Measurements from ENCODE around the gene CD7. TPM values are rescaled to one million over a fixed set of nuclear protein-coding genes. Genes with fewer than 3 reads are reported as not detected.

The CD7 gene
- polyA plus RNA-seq, 3 donors, result 0.38 to 3.6 (median 0.42) TPM

GRCh38 chr17:82315703-82316358 is 1.6 kb downstream of the CD7 start:
- Mint-ChIP-seq H3K4me1 (peaks cover 23% of the 10 kb centered on the region), H3K36me3 (no peaks in the 10 kb centered on the region), H3K27ac (peak overlapping the region in 1 of 7 donors; percentile 66), H3K9me3 (peaks cover 0 to 5% (median 3%) of the 10 kb centered on the region in 7 donors), H3K4me3 (peak overlapping the region; percentile 58 to 88), H3K27me3 (ENCODE audit: low read depth in 3 of 3) (peaks cover 17 to 41% (median 36%) of the 10 kb centered on the region in 3 donors)
- Histone ChIP-seq H3K79me2 (ENCODE audit: insufficient read depth, low read length) (no peaks in the 10 kb centered on the region), H3K4me1 (ENCODE audit: control insufficient read depth in 1 of 2, insufficient read depth in 2 of 2, low read length in 2 of 2) (peaks cover 23 to 28% of the 10 kb centered on the region in 2 donors), H3K9me3 (replicated peaks in 1 of 2; ENCODE audit: control insufficient read depth in 1 of 2, insufficient read depth in 1 of 2, low read length in 2 of 2) (peaks cover 0 to 15% of the 10 kb centered on the region in 2 donors), H3K27ac (ENCODE audit: low read depth in 1 of 2, low read length in 2 of 2) (no peak overlapping the region), H3K4me3 (replicated peaks in 1 of 3; ENCODE audit: low read depth in 2 of 3, low read length in 3 of 3) (peak overlapping the region in 1 of 3 experiments; percentile 56), H2AFZ (ENCODE audit: insufficient read depth, low read depth, low read length, poor library complexity, severe bottlenecking) (no peak overlapping the region), H4K20me1 (ENCODE audit: insufficient read depth, low read length) (peaks cover 33% of the 10 kb centered on the region), H3K9ac (ENCODE audit: insufficient read depth, low read length, poor library complexity, severe bottlenecking) (peak overlapping the region; percentile 8), H3K27me3 (ENCODE audit: control insufficient read depth in 2 of 2, insufficient read depth in 2 of 2, low read length in 2 of 2) (peaks cover 0 to 20% of the 10 kb centered on the region in 2 donors), H3K4me2 (replicated peaks; ENCODE audit: extremely low read depth, low read length, poor library complexity, severe bottlenecking) (peak overlapping the region; percentile 62), H3K36me3 (replicated peaks in 1 of 2; ENCODE audit: control insufficient read depth in 1 of 2, insufficient read depth in 2 of 2, low read length in 2 of 2) (no peaks in the 10 kb centered on the region)
- DNase-seq, result peak in 1 of 3 donors; percentile 38
- 10% methylated on average over 24 of the region's 36 CpGs for WGBS (ENCODE audit: insufficient coverage)
- intact Hi-C loops (cut with micrococcal nuclease), result no loop called here
- no peak for TF ChIP-seq CTCF (IDR thresholded peaks at IDR 0.05)

GRCh38 chr17:82314727-82315605 is 2.4 kb downstream of the CD7 start:
- Histone ChIP-seq H4K20me1 (ENCODE audit: insufficient read depth, low read length) (peaks cover 24% of the 10 kb centered on the region), H3K4me2 (replicated peaks; ENCODE audit: extremely low read depth, low read length, poor library complexity, severe bottlenecking) (peak overlapping the region; percentile 62), H3K79me2 (ENCODE audit: insufficient read depth, low read length) (no peaks in the 10 kb centered on the region), H3K9me3 (replicated peaks in 1 of 2; ENCODE audit: control insufficient read depth in 1 of 2, insufficient read depth in 1 of 2, low read length in 2 of 2) (peaks cover 0 to 15% of the 10 kb centered on the region in 2 donors), H3K9ac (ENCODE audit: insufficient read depth, low read length, poor library complexity, severe bottlenecking) (peak overlapping the region; percentile 29), H3K27me3 (ENCODE audit: control insufficient read depth in 2 of 2, insufficient read depth in 2 of 2, low read length in 2 of 2) (peaks cover 0 to 20% of the 10 kb centered on the region in 2 donors), H3K4me3 (replicated peaks in 1 of 3; ENCODE audit: low read depth in 2 of 3, low read length in 3 of 3) (peak overlapping the region in 1 of 3 experiments; percentile 56), H3K4me1 (ENCODE audit: control insufficient read depth in 1 of 2, insufficient read depth in 2 of 2, low read length in 2 of 2) (peaks cover 23 to 28% of the 10 kb centered on the region in 2 donors), H3K27ac (ENCODE audit: low read depth in 1 of 2, low read length in 2 of 2) (no peak overlapping the region), H2AFZ (ENCODE audit: insufficient read depth, low read depth, low read length, poor library complexity, severe bottlenecking) (peak overlapping the region; percentile 37), H3K36me3 (replicated peaks in 1 of 2; ENCODE audit: control insufficient read depth in 1 of 2, insufficient read depth in 2 of 2, low read length in 2 of 2) (no peaks in the 10 kb centered on the region)
- H3K36me3 Mint-ChIP-seq, result no peaks in the 10 kb centered on the region
- WGBS (ENCODE audit: insufficient coverage), result 35% methylated on average over 26 of the region's 32 CpGs
- peak; percentile 30 to 48 (median 45) for DNase-seq
- no peak for TF ChIP-seq CTCF (IDR thresholded peaks at IDR 0.05)
- intact Hi-C loops (cut with micrococcal nuclease), result no loop called here
- H3K9me3 Mint-ChIP-seq, result peaks cover 0 to 5% (median under 1%) of the 10 kb centered on the region in 7 donors
- H3K4me1 Mint-ChIP-seq, result peaks cover 23% of the 10 kb centered on the region
- peaks cover 21 to 37% (median 31%) of the 10 kb centered on the region in 3 donors for H3K27me3 Mint-ChIP-seq (ENCODE audit: low read depth in 3 of 3)
- peak overlapping the region; percentile 34 to 88 for H3K4me3 Mint-ChIP-seq
- H3K27ac Mint-ChIP-seq, result no peak overlapping the region

All from CD14-positive monocyte (primary cell).